GM19351 (cell line): Measurements from ENCODE around the gene KIF26B.
"Not testable (repeated sequence)": the region's sequence is repeated elsewhere in the genome, so short reads cannot be mapped to it uniquely, and the experiment has no call there.

Source experiments
- ATAC-seq: cut with Tn5 transposase; IDR thresholded peaks from one replicate; pipeline ENCODE4 v1.9.1; 2021; ENCODE audit warnings: mild to moderate bottlenecking, moderate library complexity; ENCODE audit not compliant: unreplicated experiment

Gene KIF26B

GRCh38 chr1:245311887-245312536 is 157.2 kb downstream of the KIF26B start:
- ATAC-seq: no peak

GRCh38 chr1:245313576-245313975 is 158.8 kb downstream of the KIF26B start:
- ATAC-seq: no peak

GRCh38 chr1:245316784-245317183 is 162.0 kb downstream of the KIF26B start:
- no peak for ATAC-seq

GRCh38 chr1:245317217-245317616 is 162.4 kb downstream of the KIF26B start:
- no peak for ATAC-seq

GRCh38 chr1:245319094-245319493 is 164.3 kb downstream of the KIF26B start:
- no peak for ATAC-seq

- no peak for ATAC-seq
Measured at GRCh38 chr1:245322673-245323072, 167.9 kb downstream of the KIF26B start.

GRCh38 chr1:245323765-245324164 is 169.0 kb downstream of the KIF26B start:
- not testable (repeated sequence) for ATAC-seq

- no peak for ATAC-seq
Measured at GRCh38 chr1:245325922-245326795, 171.4 kb downstream of the KIF26B start.

GRCh38 chr1:245327360-245327759 is 172.6 kb downstream of the KIF26B start:
- no peak for ATAC-seq

GRCh38 chr1:245327842-245328241 is 173.1 kb downstream of the KIF26B start:
- no peak for ATAC-seq

GRCh38 chr1:245330951-245331350 is 176.2 kb downstream of the KIF26B start:
- ATAC-seq: no peak

GRCh38 chr1:245332085-245332484 is 177.3 kb downstream of the KIF26B start:
- ATAC-seq: no peak

GRCh38 chr1:245332513-245332912 is 177.7 kb downstream of the KIF26B start:
- no peak for ATAC-seq

- ATAC-seq: no peak
Measured at GRCh38 chr1:245334235-245334634, 179.4 kb downstream of the KIF26B start.

- no peak for ATAC-seq
Measured at GRCh38 chr1:245334827-245335490, 180.2 kb downstream of the KIF26B start.

- not testable (repeated sequence) for ATAC-seq
Measured at GRCh38 chr1:245335684-245336083, 180.9 kb downstream of the KIF26B start.

GRCh38 chr1:245336149-245336983 is 181.6 kb downstream of the KIF26B start:
- no peak for ATAC-seq

- ATAC-seq: not testable (repeated sequence)
Measured at GRCh38 chr1:245336984-245337355, 182.2 kb downstream of the KIF26B start.

GRCh38 chr1:245337829-245338484 is 183.2 kb downstream of the KIF26B start:
- ATAC-seq: no peak

GRCh38 chr1:245338485-245338877 is 183.7 kb downstream of the KIF26B start:
- no peak for ATAC-seq
